Limb (tissue), 2 donors: ENCODE results near the gene PIK3CB.
"Not testable (repeated sequence)": the region's sequence is repeated elsewhere in the genome, so short reads cannot be mapped to it uniquely, and the experiment has no call there.

Experiments used
- DNase-seq, 2 donors: peaks; one replicate each; pipeline ENCODE4 v3.0.0-alpha.2; 2016; ENCODE audit errors: extremely low spot score in 2 of 2

Gene PIK3CB

DNA sequence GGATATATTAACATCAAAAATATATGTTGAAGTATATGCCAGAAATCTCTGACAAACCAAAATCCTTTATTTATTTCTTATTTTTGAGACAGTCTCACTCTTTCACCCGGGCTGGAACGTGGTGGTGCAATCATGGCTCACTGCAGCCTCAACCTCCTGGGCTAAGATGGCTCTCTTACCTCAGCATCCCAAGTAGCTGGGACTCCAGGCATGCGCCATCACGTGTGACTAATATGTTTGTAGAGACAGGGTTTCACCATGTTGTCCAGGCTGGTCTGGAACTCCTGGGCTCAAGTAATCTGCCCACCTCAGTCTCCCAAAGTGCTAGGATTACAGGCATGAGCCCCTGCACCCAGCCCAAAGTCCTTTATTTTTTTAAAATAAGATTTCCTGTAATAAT, 214.3 kb downstream of the PIK3CB start:
- DNase-seq, result no peak

DNA sequence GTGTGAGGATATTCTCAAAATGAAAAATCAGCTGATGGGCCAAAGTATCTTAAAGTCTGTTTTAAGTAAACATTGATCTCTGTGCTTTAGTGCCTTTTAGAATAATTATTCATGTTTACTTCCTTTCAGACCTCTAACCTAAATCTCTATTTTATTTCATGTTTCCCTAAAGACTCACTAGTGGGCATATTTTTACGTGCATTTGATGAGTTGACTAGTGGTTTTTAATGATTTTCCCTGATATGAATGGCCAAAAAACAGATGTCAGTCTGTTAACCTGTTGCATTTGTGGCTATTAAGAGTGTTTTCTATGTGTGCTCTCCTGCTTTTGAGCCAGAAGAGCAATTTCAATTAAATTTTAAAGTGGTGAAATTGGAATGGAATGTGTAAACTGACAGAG, 219.3 kb downstream of the PIK3CB start:
- no peak for DNase-seq

DNA sequence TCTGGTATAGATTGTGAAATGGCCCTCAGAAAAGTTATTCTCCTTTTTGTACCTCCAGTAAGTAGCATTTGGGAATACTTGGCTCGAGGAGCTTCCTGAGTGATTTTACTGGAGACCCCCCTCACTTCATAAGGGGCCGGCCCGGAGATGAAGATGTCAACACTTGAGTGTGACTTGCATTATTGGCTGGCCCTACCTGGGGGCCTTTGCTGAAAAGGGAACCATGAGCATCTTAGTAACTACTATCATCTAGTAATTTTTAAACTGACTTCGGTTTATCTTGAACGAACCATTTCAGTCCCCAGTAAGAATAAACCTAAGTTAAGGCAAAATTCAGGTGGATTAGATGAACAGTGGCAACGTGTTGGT, 224.8 kb downstream of the PIK3CB start:
- DNase-seq, result no peak

DNA sequence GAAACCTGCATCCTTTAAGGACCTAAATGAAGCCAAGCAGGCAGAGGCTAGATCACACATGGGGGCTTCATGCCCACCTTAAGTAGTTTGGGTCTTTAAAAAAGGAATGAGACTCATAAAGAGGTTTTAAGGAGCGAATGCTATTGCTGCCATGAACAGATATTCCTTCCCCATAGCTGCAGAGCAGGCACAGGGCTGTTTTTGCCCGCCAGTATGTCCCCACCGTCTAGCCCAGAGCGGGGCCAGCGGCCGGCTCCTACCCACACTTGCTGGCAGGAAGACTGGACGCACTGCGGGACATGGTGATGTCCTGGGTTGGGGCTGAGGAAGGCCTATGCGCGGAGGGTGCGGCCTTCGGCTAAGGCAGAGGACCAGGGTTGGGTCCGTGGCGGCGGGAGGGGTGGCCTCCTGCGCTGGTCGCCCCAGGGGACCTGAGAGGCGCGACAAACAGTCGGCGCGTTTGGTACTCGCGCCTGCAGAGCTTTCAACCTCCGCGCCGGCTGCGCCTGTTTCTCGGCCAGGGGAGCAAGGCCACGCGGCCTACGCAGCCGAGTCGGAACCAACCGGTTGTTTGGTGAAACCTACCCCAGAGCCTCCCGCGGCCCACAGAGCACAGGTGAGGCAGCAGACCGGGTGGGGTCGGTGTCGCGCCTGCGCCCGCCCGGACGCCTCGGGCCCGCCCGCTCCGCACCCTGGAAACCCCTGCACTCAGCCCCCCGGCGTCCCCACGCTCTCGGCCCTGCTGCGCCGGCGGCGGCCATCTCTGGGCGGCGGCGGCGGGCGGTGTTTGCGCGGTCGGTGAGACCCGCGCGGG, 226.2 kb downstream of the PIK3CB start, which contains the start of gene FAIM:
TSS of gene FAIM (plus strand) at position 450 of the 814 bp plus-strand sequence. CDS start 10,956 bp downstream, outside the sequence.
- DNase-seq, result peak; percentile 44 to 86

DNA sequence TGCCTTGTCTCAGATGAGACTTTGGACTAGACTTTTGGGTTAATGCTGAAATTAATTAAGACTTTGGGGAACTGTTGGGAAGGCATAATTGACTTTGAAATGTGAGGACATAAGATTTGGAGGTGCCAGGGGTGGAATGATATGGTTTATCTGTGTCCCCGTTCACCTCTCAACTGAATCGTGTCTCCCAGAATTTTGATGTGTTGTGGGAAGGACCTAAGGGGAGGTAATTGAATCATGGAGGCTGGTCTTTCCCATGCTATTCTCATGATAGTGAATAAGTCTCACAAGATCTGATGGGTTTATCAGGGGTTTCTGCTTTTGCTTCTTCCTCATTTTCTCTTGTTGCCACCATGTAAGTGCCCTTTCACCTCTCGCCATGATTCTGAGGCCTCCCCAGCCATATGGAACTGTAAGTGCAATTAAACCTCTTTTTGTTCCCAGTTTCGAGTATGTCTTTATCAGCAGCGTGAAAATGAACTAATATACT, 230.6 kb downstream of the PIK3CB start:
- not testable (repeated sequence) for DNase-seq
